ENCODE results near the gene C15orf61.

The C15orf61 gene

GRCh38 chr15:67515090-67515489 is 5.8 kb upstream of the C15orf61 start:
- no peak for DNase-seq

- DNase-seq: no peak
These were observed 5.4 kb upstream of the C15orf61 start for GRCh38 chr15:67515557-67515956.

- DNase-seq: peak; percentile 52 to 70 (median 59)
These were observed 456 bp upstream of the C15orf61 start for GRCh38 chr15:67520321-67521028.

- DNase-seq: peak; percentile 7 to 36 (median 16)
These were observed 1.0 kb downstream of the C15orf61 start for GRCh38 chr15:67521783-67522568.

GRCh38 chr15:67523330-67523729 is 2.4 kb downstream of the C15orf61 start:
- no peak for DNase-seq

GRCh38 chr15:67524235-67524634 is 3.3 kb downstream of the C15orf61 start:
- no peak for DNase-seq

- DNase-seq: no peak
These were observed 7.6 kb downstream of the C15orf61 start for GRCh38 chr15:67528513-67528912.

GRCh38 chr15:67531379-67531914 is 10.5 kb downstream of the C15orf61 start:
- no peak for DNase-seq

GRCh38 chr15:67533873-67534272 is 12.9 kb downstream of the C15orf61 start:
- no peak for DNase-seq

GRCh38 chr15:67534360-67534759 is 13.4 kb downstream of the C15orf61 start:
- DNase-seq: no peak

GRCh38 chr15:67537771-67538170 is 16.8 kb downstream of the C15orf61 start:
- no peak for DNase-seq

GRCh38 chr15:67542420-67543347 is 21.8 kb downstream of the C15orf61 start, which contains the start of gene MAP2K5:
Gene MAP2K5, plus strand, starts transcription at chr15:67542703. Its CDS starts 633 bp downstream, at chr15:67543336.
- DNase-seq: peak; percentile 86 to 95 (median 92)

GRCh38 chr15:67543348-67543718 is 22.4 kb downstream of the C15orf61 start:
- DNase-seq: peak in 2 of 4 experiments; percentile 2 to 7

GRCh38 chr15:67544475-67544874 is 23.5 kb downstream of the C15orf61 start:
- DNase-seq: no peak

GRCh38 chr15:67545864-67546263 is 24.9 kb downstream of the C15orf61 start:
- no peak for DNase-seq

- DNase-seq: no peak
These were observed 26.1 kb downstream of the C15orf61 start for GRCh38 chr15:67547064-67547463.

- no peak for DNase-seq
These were observed 26.9 kb downstream of the C15orf61 start for GRCh38 chr15:67547836-67548235.

- no peak for DNase-seq
These were observed 27.4 kb downstream of the C15orf61 start for GRCh38 chr15:67548236-67548852.

GRCh38 chr15:67548862-67549651 is 28.1 kb downstream of the C15orf61 start:
- peak; percentile 19 to 60 (median 44) for DNase-seq

- DNase-seq: no peak
These were observed 28.8 kb downstream of the C15orf61 start for GRCh38 chr15:67549736-67550135.

GRCh38 chr15:67550522-67550921 is 29.6 kb downstream of the C15orf61 start:
- DNase-seq: peak; percentile 23 to 62 (median 41)

All from suppressor macrophage (primary cell).